Measurements from ENCODE around the gene XCR1.
"Not testable (repeated sequence)": the region's sequence is repeated elsewhere in the genome, so short reads cannot be mapped to it uniquely, and the experiment has no call there.

DNA sequence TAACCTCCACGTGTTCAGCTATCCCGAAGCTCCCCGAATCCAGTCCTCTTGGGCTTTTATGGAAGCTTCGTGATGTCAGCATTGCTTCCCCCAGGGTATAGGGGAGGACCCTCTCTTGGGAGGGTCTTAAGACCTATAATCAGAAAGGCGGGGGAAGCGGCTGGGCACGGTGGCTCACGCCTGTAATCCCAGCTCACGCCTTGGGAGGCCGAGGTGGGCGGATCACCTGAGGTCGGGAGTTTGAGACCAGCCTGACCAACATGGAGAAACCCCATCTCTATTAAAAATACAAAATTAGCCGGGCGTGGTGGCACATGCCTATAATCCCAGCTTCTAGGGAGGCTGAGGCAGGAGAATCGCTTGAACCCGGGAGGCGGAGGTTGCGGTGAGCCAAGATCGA is 29.8 kb downstream of the XCR1 start:
- TF ChIP-seq ZNF384 (IDR thresholded peaks at IDR 0.05); HDGF (IDR thresholded peaks at IDR 0.05; ENCODE audit: borderline replicate concordance); SUZ12 (IDR thresholded peaks at IDR 0.05); SP1 (IDR thresholded peaks at IDR 0.05); ARNT (IDR thresholded peaks at IDR 0.05); FOXK2 (IDR thresholded peaks at IDR 0.05); LEF1 (IDR thresholded peaks at IDR 0.05; ENCODE audit: borderline replicate concordance): not testable (repeated sequence)
- TF ChIP-seq, protein P1, sequence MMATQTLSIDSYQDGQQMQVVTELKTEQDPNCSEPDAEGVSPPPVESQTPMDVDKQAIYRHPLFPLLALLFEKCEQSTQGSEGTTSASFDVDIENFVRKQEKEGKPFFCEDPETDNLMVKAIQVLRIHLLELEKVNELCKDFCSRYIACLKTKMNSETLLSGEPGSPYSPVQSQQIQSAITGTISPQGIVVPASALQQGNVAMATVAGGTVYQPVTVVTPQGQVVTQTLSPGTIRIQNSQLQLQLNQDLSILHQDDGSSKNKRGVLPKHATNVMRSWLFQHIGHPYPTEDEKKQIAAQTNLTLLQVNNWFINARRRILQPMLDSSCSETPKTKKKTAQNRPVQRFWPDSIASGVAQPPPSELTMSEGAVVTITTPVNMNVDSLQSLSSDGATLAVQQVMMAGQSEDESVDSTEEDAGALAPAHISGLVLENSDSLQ (IDR thresholded peaks at IDR 0.05), result not testable (repeated sequence)
